ENCODE results near the gene SIRPA.

Gene SIRPA

GRCh38 chr20:1894951-1895673 lies at the start of gene SIRPA:
Gene SIRPA, plus strand, starts transcription at chr20:1895407. Its CDS starts 41 bp downstream, at chr20:1895448.
- DNase-seq (ENCODE audit: low spot score): peak; percentile 77

DNA sequence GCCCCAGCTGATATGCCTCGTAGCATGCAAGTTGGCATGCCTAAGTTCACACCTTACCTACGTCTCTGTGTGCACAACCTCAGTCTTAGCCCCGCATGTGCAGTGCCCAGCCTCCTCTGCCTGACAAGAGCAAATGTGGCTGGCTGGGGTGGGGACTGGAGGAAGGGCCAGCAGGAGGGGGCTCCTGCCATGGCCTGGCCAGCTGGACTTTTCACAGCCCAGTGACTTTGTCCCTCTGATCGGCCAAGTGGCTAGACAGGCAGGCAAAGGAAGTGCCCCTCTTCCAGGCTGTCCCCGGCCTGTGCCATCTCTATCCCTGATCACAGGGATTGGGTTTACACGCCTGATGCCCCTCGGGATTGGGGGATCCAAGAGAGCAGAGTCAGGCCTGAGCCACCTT lies 49.5 kb upstream of the SIRPA start:
- no peak for DNase-seq (ENCODE audit: low spot score)

GRCh38 chr20:1846341-1846740 lies 48.9 kb upstream of the SIRPA start:
- no peak for DNase-seq (ENCODE audit: low spot score)

DNA sequence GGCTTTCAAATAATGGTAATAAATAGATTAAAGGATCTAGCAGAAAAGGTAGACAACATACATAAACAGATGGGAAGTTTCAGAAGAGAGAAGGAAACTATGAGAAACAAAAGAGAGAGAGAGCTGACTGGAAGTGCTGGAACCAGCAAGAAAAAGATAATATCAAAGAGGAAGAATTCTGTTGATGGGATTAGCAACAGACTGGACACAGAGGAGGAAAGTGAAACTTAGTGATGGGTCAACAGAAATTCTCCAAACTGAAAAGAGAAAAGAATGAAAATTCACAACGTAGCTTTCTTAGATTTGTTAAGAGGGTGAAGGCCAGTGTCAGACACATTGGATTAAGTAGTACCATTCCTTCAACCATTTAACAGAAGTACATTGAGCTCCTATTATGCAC lies 48.3 kb upstream of the SIRPA start:
- no peak for DNase-seq (ENCODE audit: low spot score)

GRCh38 chr20:1847780-1848179 lies 47.4 kb upstream of the SIRPA start:
- DNase-seq (ENCODE audit: low spot score): no peak

DNA sequence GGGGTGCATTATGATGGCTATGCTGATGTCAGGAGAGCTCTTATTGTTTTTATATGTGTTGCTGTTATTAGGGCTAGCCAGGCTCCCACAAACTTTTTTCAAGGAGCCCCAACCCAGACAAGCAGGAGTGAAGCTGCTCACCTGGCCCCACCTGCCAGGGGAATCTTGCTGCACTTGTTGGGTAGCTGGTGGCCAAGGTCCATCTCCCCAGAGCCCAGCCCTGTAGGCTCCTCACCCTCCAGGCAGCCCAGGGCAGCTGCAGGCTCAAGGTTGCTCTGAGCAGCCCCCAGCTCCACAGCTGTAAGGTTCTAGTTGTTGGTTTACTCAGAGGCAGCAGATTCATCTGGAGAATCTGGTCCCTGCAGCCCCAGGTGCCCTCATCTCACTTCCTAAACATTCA lies 46.8 kb upstream of the SIRPA start:
- DNase-seq (ENCODE audit: low spot score): no peak

- DNase-seq (ENCODE audit: low spot score): no peak
Observed at GRCh38 chr20:1851396-1851795, 43.8 kb upstream of the SIRPA start.

- DNase-seq (ENCODE audit: low spot score): no peak
Observed at GRCh38 chr20:1853473-1853872, 41.7 kb upstream of the SIRPA start.

GRCh38 chr20:1854246-1854645 lies 41.0 kb upstream of the SIRPA start:
- no peak for DNase-seq (ENCODE audit: low spot score)

GRCh38 chr20:1855109-1855508 lies 40.1 kb upstream of the SIRPA start:
- no peak for DNase-seq (ENCODE audit: low spot score)

DNA sequence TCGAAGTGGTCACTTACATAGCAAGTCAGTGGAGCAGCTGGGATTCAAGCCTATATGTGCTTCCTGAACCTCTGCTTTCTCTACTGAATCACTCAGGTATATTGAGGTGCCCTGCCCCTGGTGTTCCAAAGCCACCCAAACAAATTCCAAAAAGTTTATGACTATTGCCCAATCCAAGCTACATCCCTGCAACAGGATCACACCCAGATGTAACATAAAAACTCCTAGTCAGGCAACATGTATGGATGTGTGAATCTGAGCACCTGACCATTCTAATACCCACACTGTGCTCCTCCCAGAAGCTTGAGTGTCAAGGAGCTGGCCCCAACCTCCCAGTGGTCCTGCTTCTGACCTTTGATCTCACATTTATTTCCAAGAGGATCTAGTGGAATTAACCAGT lies 39.5 kb upstream of the SIRPA start:
- no peak for DNase-seq (ENCODE audit: low spot score)

DNA sequence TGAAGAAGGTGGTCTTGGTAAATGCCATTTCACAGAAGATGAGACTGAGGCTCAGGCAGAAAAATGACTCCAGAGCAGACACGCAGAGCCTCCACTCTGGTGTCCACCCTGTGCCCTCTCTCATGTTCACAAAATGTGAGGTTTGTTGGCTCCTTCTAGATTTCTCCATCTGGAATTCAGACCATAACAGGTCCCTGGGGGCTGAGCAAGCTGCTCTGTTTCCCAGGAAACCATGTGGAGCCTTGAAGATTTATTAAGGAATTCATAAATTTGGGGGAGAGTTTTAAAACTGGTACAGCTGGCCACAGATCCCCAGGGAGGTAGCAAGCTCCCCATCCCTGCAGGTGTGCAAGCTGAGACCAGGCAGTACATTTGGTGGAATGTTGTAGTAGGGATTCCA lies 38.8 kb upstream of the SIRPA start:
- DNase-seq (ENCODE audit: low spot score): no peak

GRCh38 chr20:1857466-1857865 lies 37.7 kb upstream of the SIRPA start:
- no peak for DNase-seq (ENCODE audit: low spot score)

DNA sequence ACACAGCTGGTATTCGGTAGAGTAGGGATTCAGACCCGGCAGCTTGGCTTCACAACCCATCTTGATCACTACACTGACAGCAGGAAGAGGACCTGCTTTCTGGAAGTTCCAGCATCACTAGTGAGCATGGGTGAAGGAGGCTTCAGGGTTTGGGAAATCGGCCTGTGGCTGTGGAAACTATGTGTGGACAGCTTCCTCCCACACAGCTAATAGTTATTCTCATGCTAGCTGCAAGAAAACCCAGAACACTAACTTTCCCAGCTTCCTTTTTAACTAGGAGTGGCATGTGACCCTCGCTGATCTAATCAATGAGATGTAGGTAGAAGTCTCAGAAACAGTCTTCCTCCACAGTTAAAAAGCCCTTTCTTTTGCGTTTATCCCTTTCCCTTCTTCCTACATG lies 36.3 kb upstream of the SIRPA start:
- no peak for DNase-seq (ENCODE audit: low spot score)

DNA sequence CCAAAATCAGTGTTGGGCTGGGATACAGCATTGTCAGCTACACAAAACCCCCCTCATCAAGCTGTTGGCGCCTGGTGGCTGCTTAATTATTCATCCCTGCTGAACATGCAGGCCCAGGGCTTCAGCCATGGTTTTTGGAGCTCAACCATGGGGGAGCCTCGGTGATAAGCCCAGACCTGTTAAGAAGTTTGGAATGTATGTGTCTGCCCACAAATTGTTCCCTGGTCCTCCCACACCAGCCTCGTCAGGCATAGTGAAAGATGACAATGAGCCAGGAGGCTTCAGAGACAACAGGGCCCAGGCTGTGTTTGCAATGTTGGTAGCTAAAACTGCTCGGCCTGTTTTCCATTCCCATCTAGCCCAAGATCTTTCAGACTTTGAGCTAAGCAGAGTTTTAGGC lies 34.8 kb upstream of the SIRPA start:
- DNase-seq (ENCODE audit: low spot score): no peak

- DNase-seq (ENCODE audit: low spot score): no peak
Observed at GRCh38 chr20:1861347-1861976, 33.7 kb upstream of the SIRPA start.

DNA sequence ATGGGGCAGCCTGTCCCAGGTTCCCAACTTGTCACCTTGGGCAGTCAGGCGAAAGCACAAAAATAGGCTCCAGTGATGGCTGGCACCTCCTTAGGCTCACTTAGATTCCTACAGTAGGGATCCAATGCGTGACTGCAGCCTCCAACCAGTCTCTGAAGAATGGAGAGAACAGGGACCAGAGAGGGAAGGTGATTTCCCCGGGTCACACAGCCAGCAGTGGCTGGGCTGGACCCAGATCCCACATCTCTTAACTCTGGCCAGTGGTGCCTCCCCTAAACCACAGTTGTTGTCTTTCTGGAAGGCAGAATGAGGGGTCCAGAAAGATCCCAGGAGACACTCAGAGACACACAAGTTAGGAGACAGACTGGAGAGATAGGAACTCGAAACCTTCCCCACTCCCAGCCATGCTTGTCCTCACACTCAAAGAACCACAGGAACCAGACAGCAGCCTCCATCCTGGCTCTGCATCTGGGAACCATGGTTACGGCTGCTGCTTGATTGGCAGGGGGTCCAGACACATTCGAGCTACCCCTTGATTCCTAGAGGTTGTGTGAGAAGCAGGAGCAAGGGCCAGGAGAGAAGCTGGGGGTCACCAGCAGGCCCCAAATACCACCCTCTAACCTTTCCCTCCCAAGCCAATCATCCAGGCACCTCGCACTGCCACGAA lies 33.1 kb upstream of the SIRPA start:
- no peak for DNase-seq (ENCODE audit: low spot score)

DNA sequence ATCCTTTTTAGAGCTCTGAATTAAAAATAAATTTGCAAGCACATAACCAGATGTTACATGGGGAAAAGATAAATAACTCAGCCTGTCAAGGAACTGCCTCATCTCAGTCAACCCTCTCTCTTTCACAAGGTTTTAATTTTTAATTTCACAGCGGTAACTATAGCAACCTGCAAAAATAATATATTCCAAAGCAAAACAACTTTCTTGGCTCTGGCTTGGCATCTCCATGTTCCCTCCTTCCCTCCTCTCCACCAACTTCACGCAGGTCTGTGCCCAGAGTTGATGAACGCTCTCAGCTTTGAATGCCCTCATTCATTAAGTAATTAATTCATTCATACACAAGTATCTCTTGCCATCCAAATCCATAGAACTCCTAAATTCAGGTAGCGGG lies 32.5 kb upstream of the SIRPA start:
- no peak for DNase-seq (ENCODE audit: low spot score)

DNA sequence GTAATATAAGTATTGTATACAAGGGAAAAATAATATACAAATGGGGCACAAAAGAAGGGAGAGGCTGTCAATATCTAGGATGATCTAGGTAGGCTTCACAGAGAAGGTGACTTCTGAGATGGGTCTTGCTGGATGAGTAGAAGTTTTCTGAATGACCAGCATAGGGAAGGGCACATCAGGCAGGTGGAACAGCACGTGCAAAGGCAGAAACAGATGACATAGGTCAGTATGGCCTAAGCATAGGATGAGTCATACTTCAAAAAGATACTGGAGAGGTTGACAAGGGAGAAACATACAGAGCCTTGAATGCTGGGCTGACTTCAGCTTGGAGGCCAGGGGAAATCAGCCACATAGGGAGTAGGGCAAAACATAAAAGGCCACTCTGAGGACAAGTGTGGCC lies 31.9 kb upstream of the SIRPA start:
- no peak for DNase-seq (ENCODE audit: low spot score)

- no peak for DNase-seq (ENCODE audit: low spot score)
Observed at GRCh38 chr20:1866834-1867233, 28.4 kb upstream of the SIRPA start.

- DNase-seq (ENCODE audit: low spot score): no peak
Observed at GRCh38 chr20:1867495-1868260, 27.5 kb upstream of the SIRPA start.

DNA sequence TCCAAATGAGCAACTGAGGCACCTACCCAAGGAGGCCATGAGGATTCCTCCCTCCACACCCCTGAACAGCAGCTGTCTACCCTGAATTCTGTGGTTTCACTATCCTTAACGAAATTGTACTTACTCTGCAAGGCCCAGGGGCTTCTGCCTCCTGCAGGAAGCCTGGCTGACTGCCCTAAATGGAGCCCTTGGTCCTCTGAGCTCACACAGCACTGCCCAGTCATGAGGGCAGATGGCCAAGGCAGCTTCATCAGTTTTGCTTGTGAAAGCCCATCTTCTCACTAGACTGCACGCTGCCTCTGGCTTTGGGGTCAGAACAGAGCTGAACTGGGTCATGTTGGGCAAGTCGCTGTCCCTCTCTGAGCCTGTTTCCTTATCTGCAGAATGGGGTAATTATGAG lies 26.4 kb upstream of the SIRPA start:
- DNase-seq (ENCODE audit: low spot score): no peak

GRCh38 chr20:1870323-1870722 lies 24.9 kb upstream of the SIRPA start:
- no peak for DNase-seq (ENCODE audit: low spot score)
